ENCODE measurements around the gene LHFPL2.
"Not testable (repeated sequence)": the region's sequence is repeated elsewhere in the genome, so short reads cannot be mapped to it uniquely, and the experiment has no call there.

LHFPL2 gene

DNA sequence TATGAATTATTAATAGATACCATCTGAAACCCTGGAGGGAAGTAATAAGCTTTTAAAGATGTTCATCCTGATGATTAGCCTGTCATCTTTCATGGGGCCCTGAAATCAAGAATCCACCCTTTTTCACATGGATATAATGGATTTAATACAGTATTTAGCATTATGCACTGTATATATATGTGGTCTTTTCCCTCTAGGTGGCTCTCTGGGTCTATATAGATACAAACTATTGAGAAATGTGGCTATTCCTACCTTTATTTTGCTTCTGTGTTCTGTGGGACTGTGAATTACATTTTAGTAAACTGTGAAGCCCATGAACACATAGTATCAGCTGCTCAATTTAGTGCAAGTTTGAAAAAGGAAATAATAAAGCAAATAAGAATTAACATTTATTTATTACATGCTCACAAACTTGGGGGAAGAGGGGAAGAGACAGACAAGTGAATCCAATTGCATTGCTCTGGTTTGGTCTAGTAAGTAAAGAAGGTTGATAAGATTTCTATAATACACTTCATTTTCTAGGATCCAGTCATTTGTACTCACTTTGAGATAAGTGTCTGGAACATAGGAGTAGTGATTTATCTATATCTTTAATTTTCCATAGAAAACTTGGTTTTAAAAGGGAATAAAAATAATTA, 176.0 kb downstream of the LHFPL2 start:
- DNase-seq (ENCODE audit: low spot score) (peak; percentile 21), FAIRE-seq (no peak)

DNA sequence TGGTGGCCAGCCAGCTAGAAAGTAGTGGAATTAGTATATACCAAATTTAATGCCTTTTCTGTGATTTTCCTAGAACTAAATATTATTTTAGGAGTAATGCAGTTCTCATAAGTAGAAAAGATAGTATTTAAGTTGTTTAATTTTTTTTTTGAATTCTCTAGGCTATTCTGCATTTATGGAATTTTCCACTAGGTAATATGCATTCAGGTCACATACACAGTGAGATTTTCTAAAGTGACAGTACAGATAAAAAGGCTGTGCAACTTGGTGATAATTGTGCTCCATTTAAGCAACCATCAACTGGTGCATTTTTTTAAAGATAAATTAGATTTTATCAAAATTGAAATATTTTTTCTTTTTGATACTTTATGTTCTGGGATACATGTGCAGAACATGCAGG, 176.7 kb downstream of the LHFPL2 start:
- DNase-seq (ENCODE audit: low spot score) (no peak), FAIRE-seq (no peak)

DNA sequence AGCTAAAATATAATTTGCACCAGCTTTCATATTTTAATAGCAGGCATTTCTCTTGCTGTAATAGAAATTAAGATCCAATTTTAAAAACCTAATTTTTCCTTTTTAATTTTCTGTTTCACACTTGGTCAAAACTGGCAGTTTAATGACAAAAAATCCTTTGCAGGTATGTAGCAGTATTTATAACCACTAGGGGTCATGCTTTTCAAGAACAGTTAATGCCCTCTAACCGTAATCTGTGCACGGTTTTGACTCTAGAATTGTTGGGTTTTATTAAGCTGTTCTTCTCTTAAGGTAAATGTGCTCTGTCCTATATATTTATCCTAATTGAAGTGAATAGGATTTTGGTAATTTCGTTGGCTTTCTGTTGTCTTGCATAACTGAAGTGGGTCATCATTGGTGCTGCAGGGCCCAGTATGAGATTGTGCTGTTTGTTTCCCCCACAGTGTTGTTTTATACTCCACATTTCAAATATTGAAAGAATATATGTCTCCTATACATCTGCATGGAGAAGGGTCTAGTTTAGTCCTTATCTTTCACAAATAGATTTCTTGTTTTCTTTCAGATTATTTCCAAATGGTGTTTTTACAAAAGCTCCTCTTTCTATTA, 180.7 kb downstream of the LHFPL2 start:
- FAIRE-seq (peak; percentile 15), DNase-seq (ENCODE audit: low spot score) (peak; percentile 15)

DNA sequence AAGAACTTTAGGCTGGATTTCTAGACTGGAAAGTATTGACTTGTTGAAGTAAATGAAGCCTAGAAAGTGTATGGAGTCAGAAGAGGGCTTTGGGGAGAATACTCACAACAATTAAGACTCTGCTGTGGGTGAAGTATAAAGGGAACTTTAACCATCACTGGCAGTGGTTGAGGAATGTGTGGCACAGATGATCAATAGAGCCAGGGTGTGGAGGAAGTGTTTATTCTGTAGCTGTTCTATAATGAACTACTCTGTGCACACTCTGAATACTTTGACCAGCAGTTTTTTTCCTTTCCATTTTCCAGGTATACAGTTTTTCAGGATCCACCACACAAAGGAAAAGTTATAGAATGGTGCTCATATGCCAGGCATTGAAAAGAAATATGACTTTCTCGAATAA, 181.4 kb downstream of the LHFPL2 start:
- no peak for DNase-seq (ENCODE audit: low spot score)
- FAIRE-seq: no peak

DNA sequence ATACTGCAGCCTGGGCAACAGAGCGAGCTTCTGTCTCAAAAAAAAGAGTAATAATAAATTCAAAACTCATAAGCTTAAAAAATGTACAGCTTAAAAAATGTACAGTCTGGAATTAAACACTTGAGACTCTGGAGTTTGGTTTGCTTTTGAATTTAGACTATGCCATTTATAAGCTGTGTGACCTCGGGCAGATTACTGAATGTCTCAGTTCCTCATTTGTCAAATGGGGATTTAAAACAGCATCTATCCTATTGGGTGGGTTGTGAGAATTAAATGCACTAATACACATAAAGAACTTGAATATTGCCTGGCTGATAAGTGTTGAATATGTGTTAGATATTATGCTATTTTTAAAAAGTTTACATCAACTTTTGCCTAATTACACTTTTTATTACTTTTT, 189.7 kb downstream of the LHFPL2 start:
- DNase-seq (ENCODE audit: low spot score): no peak

DNA sequence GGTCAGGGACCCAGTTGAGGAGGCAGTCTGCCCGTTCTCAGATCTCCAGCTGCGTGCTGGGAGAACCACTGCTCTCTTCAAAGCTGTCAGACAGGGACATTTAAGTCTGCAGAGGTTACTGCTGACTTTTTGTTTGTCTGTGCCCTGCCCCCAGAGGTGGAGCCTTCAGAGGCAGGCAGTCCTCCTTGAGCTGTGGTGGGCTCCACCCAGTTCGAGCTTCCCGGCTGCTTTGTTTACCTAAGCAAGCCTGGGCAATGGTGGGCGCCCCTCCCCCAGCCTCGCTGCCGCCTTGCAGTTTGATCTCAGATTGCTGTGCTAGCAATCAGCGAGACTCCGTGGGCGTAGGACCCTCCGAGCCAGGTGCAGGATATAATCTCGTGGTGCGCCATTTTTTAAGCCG, 191.1 kb downstream of the LHFPL2 start:
- DNase-seq (ENCODE audit: low spot score); FAIRE-seq: not testable (repeated sequence)

More for the DNA sequence above, 189.7 kb downstream of the LHFPL2 start:
- FAIRE-seq: no peak

DNA sequence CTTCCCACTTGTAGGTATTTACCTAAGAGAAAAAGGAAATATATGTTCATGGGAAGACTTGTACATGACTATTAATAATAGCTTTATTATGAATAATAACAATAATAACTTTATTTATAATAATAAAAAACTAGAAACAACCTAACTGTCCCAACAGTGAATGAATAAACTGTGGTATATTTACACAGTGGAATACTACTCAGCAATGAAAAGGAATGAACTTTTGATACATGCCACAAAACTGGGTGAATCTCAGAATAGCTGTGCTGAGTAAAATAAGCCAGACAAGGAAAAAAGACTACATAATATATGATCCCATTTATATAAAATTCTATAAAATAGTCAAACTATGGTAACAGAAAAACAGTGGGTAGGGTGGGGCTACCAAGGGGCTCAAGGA, 199.5 kb downstream of the LHFPL2 start:
- FAIRE-seq (no peak), DNase-seq (ENCODE audit: low spot score) (no peak)

DNA sequence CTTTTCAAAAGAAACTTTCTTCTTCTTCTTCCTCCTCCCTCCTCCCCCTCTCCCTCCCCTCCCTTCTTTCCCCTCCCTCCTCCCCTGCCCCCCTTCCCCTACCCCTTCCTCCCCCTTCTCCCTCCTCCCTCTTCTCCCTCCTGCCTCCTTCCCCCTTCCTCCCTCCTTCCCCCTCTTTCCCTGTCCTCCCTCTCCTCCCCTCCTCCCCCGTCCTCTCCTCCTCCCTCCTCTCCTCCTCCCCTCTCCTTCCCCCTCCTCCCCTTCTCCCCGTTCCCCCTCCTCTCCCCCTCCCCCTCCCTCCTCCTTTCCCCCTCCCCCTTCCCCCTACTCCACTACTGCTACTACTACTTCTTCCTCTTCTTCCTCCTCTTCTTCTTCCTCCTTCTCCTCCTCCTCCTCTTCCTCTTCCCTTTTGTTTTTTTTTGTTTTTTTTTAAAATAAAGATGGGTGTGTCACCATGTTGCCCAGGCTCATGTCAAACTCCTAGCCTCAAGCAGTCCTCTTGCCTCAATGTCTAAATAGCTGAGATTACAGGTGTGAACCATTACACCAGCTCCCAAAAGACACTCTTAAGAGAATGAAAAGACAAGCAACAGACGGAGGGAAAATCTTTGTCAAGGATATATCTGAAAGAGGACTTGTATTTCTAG, 200.7 kb downstream of the LHFPL2 start:
- FAIRE-seq (no peak), DNase-seq (ENCODE audit: low spot score) (no peak)
